ENCODE measurements around the gene LANCL2. TPM values are rescaled to one million over a fixed set of nuclear protein-coding genes. Genes with fewer than 3 reads are reported as not detected.
"Not testable (repeated sequence)": the region's sequence is repeated elsewhere in the genome, so short reads cannot be mapped to it uniquely, and the experiment has no call there.

Gene LANCL2
- total RNA-seq, 1 donor from 2014 or later, result 21.5 TPM

DNA sequence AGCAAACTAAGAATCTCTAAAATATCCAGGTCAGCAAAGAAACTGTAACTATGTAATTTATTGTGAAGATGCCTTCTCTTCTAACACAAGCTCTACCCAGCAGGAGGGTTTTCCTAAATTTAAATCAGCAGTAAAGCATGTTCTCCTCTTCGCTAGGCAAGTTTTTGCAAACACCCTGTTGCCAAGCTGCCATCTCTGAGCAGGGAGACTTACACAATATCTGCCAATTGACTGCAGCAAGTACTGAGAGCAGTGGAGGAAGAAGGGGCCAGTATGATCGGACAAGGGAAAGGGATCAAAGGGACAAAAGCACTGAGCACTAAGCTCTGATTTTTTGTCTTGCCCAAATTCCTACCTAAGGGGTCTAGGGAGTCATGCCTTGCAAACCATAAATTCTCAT is 16.0 kb upstream of the LANCL2 start:
- intact Hi-C loops (cut with micrococcal nuclease), result no loop called here
- ChIA-PET POLR2A (no interaction called here), CTCF (no interaction called here)
- Mint-ChIP-seq H3K9me3 (no peaks in the 10 kb centered on the region), H3K27ac (no peak overlapping the region), H3K4me3 (no peak overlapping the region), H3K4me1 (no peaks in the 10 kb centered on the region), H3K27me3 (peaks cover 29% of the 10 kb centered on the region), H3K36me3 (ENCODE audit: low read depth) (no peaks in the 10 kb centered on the region)
- TF ChIP-seq CTCF (IDR thresholded peaks at IDR 0.05), result no peak
- no peak for DNase-seq
- no peak for ATAC-seq (ENCODE audit: low read depth)

DNA sequence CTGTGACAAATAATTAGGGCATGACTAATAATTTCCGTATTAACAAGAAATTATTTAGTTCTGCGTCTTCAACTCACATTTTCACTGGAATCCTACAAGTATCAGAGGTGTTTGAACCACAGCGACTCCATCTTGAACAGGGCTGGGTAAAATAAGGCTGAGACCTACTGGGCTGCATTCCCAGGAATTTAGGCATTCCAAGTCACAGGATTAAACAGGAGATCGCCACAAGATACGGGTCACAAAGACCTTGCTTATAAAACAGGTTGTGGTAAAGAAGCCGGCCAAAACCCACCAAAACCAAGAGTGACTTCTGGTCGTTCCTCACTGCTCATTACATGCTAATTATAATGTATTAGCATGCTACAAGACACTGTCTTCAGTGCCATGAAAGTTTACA is 14.9 kb upstream of the LANCL2 start:
- no peak overlapping the region for H3K4me3 Mint-ChIP-seq
- POLR2A ChIA-PET, result no interaction called here
- no peaks in the 10 kb centered on the region for H3K36me3 Mint-ChIP-seq (ENCODE audit: low read depth)
- H3K9me3 Mint-ChIP-seq, result no peaks in the 10 kb centered on the region
- intact Hi-C loops (cut with micrococcal nuclease), result no loop called here
- peaks cover 29% of the 10 kb centered on the region for H3K27me3 Mint-ChIP-seq
- TF ChIP-seq CTCF (IDR thresholded peaks at IDR 0.05), result no peak
- no peak for DNase-seq
- H3K27ac Mint-ChIP-seq, result no peak overlapping the region
- no peaks in the 10 kb centered on the region for H3K4me1 Mint-ChIP-seq
- CTCF ChIA-PET, result no interaction called here
- ATAC-seq (ENCODE audit: low read depth), result no peak

- intact Hi-C loops (cut with micrococcal nuclease), result no loop called here
- Mint-ChIP-seq H3K9me3 (no peaks in the 10 kb centered on the region), H3K4me1 (no peaks in the 10 kb centered on the region), H3K27me3 (peaks cover 26% of the 10 kb centered on the region), H3K36me3 (ENCODE audit: low read depth) (no peaks in the 10 kb centered on the region), H3K27ac (no peak overlapping the region), H3K4me3 (no peak overlapping the region)
- POLR2A ChIA-PET, result no interaction called here
- no peak for TF ChIP-seq CTCF (IDR thresholded peaks at IDR 0.05)
- DNase-seq (no peak), ATAC-seq (ENCODE audit: low read depth) (no peak)
- CTCF ChIA-PET, result no interaction called here
Observed at GRCh38 chr7:55351263-55351662, 13.9 kb upstream of the LANCL2 start.

- CTCF ChIA-PET; H3K4me3 Mint-ChIP-seq; ATAC-seq (ENCODE audit: low read depth); H3K27ac Mint-ChIP-seq; DNase-seq; H3K36me3 Mint-ChIP-seq (ENCODE audit: low read depth); intact Hi-C loops (cut with micrococcal nuclease); H3K9me3 Mint-ChIP-seq; H3K4me1 Mint-ChIP-seq; POLR2A ChIA-PET: not testable (repeated sequence)
- H3K27me3 Mint-ChIP-seq, result peaks cover 26% of the 10 kb centered on the region
Observed at GRCh38 chr7:55352947-55353273, 12.2 kb upstream of the LANCL2 start.

GRCh38 chr7:55360486-55360885 is 4.7 kb upstream of the LANCL2 start:
- H3K9me3 Mint-ChIP-seq, result no peaks in the 10 kb centered on the region
- H3K27ac Mint-ChIP-seq, result no peak overlapping the region
- no peaks in the 10 kb centered on the region for H3K36me3 Mint-ChIP-seq (ENCODE audit: low read depth)
- ATAC-seq (ENCODE audit: low read depth) (no peak), DNase-seq (no peak)
- no peak for TF ChIP-seq CTCF (IDR thresholded peaks at IDR 0.05)
- H3K4me3 Mint-ChIP-seq, result no peak overlapping the region
- ChIA-PET CTCF (no interaction called here), POLR2A (no interaction called here)
- peaks cover 8% of the 10 kb centered on the region for H3K4me1 Mint-ChIP-seq
- intact Hi-C loops (cut with micrococcal nuclease), result no loop called here
- peaks cover 17% of the 10 kb centered on the region for H3K27me3 Mint-ChIP-seq

DNA sequence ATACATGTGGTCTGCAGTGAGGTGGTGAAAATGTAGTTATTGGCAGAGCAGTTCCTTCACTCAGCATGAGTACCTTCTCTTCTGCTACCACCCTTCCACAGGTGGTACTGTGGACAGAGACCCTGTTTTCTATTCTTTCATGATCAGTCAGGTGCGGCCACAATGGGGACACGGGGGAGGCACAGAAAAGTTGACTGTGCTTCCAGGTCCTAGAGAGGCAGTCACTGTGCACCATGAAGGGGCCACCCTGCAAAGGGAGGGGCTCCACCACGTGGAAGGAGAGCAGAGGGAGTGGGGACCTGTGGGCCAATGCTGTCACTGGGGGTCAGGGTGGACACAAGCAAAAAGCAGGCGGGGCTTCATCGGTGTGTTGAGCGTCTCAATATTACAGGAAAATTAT is 3.6 kb upstream of the LANCL2 start:
- intact Hi-C loops (cut with micrococcal nuclease), result no loop called here
- ChIA-PET CTCF (no interaction called here), POLR2A (no interaction called here)
- no peak for DNase-seq
- Mint-ChIP-seq H3K4me1 (peaks cover 10% of the 10 kb centered on the region), H3K36me3 (ENCODE audit: low read depth) (peaks cover 4% of the 10 kb centered on the region), H3K27me3 (peaks cover 17% of the 10 kb centered on the region), H3K27ac (no peak overlapping the region), H3K9me3 (no peaks in the 10 kb centered on the region), H3K4me3 (no peak overlapping the region)
- no peak for ATAC-seq (ENCODE audit: low read depth)
- TF ChIP-seq CTCF (IDR thresholded peaks at IDR 0.05), result no peak

Data from activated B cell treated with CpG ODN at 0.5 μM for 24 hours (primary cell).